ENCODE measurements around the gene ANKRD17.

Gene ANKRD17

GRCh38 chr4:73193659-73194058 is 64.9 kb downstream of the ANKRD17 start:
- no peak for DNase-seq

- DNase-seq, result no peak
These were observed 65.4 kb downstream of the ANKRD17 start for GRCh38 chr4:73193155-73193554.

- DNase-seq, result no peak
These were observed 69.3 kb downstream of the ANKRD17 start for GRCh38 chr4:73189274-73189810.

GRCh38 chr4:73187325-73187724 is 71.3 kb downstream of the ANKRD17 start:
- DNase-seq, result no peak

GRCh38 chr4:73185903-73186302 is 72.7 kb downstream of the ANKRD17 start:
- no peak for DNase-seq

GRCh38 chr4:73181231-73181630 is 77.4 kb downstream of the ANKRD17 start:
- no peak for DNase-seq

- DNase-seq, result no peak
These were observed 80.2 kb downstream of the ANKRD17 start for GRCh38 chr4:73178389-73178788.

- no peak for DNase-seq
These were observed 86.4 kb downstream of the ANKRD17 start for GRCh38 chr4:73172161-73172560.

- no peak for DNase-seq
These were observed 87.9 kb downstream of the ANKRD17 start for GRCh38 chr4:73170518-73171198.

- no peak for DNase-seq
These were observed 92.4 kb downstream of the ANKRD17 start for GRCh38 chr4:73166212-73166611.

GRCh38 chr4:73161527-73162185 is 96.9 kb downstream of the ANKRD17 start:
- DNase-seq, result no peak

GRCh38 chr4:73156394-73156793 is 102.2 kb downstream of the ANKRD17 start:
- DNase-seq, result no peak

- DNase-seq, result no peak
These were observed 105.7 kb downstream of the ANKRD17 start for GRCh38 chr4:73152893-73153292.

GRCh38 chr4:73142995-73143547 is 115.5 kb downstream of the ANKRD17 start:
- no peak for DNase-seq

GRCh38 chr4:73139991-73140390 is 118.6 kb downstream of the ANKRD17 start:
- DNase-seq, result no peak

- DNase-seq, result no peak
These were observed 119.4 kb downstream of the ANKRD17 start for GRCh38 chr4:73139245-73139644.

- no peak for DNase-seq
These were observed 121.5 kb downstream of the ANKRD17 start for GRCh38 chr4:73137121-73137520.

- DNase-seq, result no peak
These were observed 124.8 kb downstream of the ANKRD17 start for GRCh38 chr4:73133784-73134183.

GRCh38 chr4:73131281-73131680 is 127.3 kb downstream of the ANKRD17 start:
- no peak for DNase-seq

GRCh38 chr4:73129319-73129718 is 129.3 kb downstream of the ANKRD17 start:
- DNase-seq, result no peak

- no peak for DNase-seq
These were observed 130.7 kb downstream of the ANKRD17 start for GRCh38 chr4:73127839-73128453.

- DNase-seq, result no peak
These were observed 149.1 kb downstream of the ANKRD17 start for GRCh38 chr4:73109493-73109892.

GRCh38 chr4:73104695-73105094 is 153.9 kb downstream of the ANKRD17 start:
- no peak for DNase-seq

Measured in stimulated activated CD4-positive, alpha-beta T cell treated with anti-CD3 and anti-CD28 coated beads, Interleukin-4, amount 100 ng/mL, for 1 hour (primary cell).